SK-N-SH (cell line): ENCODE measurements around the gene SCAMP2. TPM values are rescaled to one million over a fixed set of nuclear protein-coding genes. Genes with fewer than 3 reads are reported as not detected.

Experiments used
- CTCF ChIA-PET: fragments of 300-600, 350-600 bp; formaldehyde crosslinking; extraction: SDS; loops from one replicate; lab custom pipeline; 2021; lab: Yijun Ruan, JAX
- POLR2A ChIA-PET: fragments of 350-600 bp; sonication (Branson Sonifier 250); formaldehyde crosslinking; extraction: SDS; loops from one replicate; lab custom pipeline; 2020; ENCODE audit warnings: antibody characterized with exemption, inconsistent platforms; lab: Yijun Ruan, JAX
- DNase-seq: peaks from one replicate; pipeline ENCODE4 v3.0.0; 2012
- H2AFZ ChIP-seq: fragments of 200-600 bp; sonication (generic); 2 replicates; pipeline ENCODE4 v1.8.1; 2016; ENCODE audit warnings: antibody characterized with exemption, mild to moderate bottlenecking, low read depth
- H3F3A ChIP-seq: fragments of 200-600 bp; sonication (generic); replicated peaks from 2 replicates; pipeline ENCODE3; 2016; ENCODE audit warnings: antibody characterized with exemption, mild to moderate bottlenecking; ENCODE audit not compliant: insufficient read depth
- H3K27ac ChIP-seq, 2 experiments: fragments of 200-500 bp in 1 of 2; fragments of 200-600 bp in 1 of 2; sonication (Bioruptor generic) in 1 of 2; sonication (generic), shearing (Covaris generic) in 1 of 2; 2 replicates each; pipeline versions ENCODE4 v1.5.1 to v1.6.1; 2014 to 2016; ENCODE audit warnings: low read depth in 2 of 2, inconsistent platforms in 1 of 2, low read length in 1 of 2, mild to moderate bottlenecking in 1 of 2, mixed read lengths in 1 of 2
- H3K27me3 ChIP-seq: fragments of 200-600 bp; sonication (generic), shearing (Covaris generic); 2 replicates; pipeline ENCODE4 v1.6.1; 2016; ENCODE audit warnings: mixed run types; ENCODE audit not compliant: insufficient read depth
- H3K36me3 ChIP-seq, 2 experiments: fragments of 200-500 bp in 1 of 2; fragments of 200-600 bp in 1 of 2; sonication (Bioruptor generic) in 1 of 2; sonication (generic) in 1 of 2; replicated peaks in 1 of 2; 2 replicates each; pipeline versions ENCODE3 to v1.5.1; 2014 to 2016; ENCODE audit warnings: low read length in 1 of 2, mild to moderate bottlenecking in 1 of 2; ENCODE audit not compliant: insufficient read depth in 2 of 2, control insufficient read depth in 1 of 2
- H3K4me1 ChIP-seq, 2 experiments: fragments of 200-500 bp in 1 of 2; fragments of 200-600 bp in 1 of 2; sonication (Bioruptor generic) in 1 of 2; sonication (generic), shearing (Covaris generic) in 1 of 2; 2 replicates each; pipeline versions ENCODE4 v1.5.1 to v1.6.1; 2014 to 2016; ENCODE audit warnings: low read depth in 1 of 2, low read length in 1 of 2, mixed run types in 1 of 2; ENCODE audit not compliant: insufficient read depth in 2 of 2, control insufficient read depth in 1 of 2
- H3K4me2 ChIP-seq: fragments of 200-600 bp; sonication (generic), shearing (Covaris generic); 2 replicates; pipeline ENCODE4 v1.6.1; 2017; ENCODE audit warnings: mixed run types
- H3K4me3 ChIP-seq, 2 experiments: fragments of 200-500 bp in 1 of 2; fragments of 200-600 bp in 1 of 2; sonication (Bioruptor generic) in 1 of 2; sonication (generic), shearing (Covaris generic) in 1 of 2; 2 replicates each; pipeline versions ENCODE4 v1.5.1 to v1.8.1; 2014 to 2016; ENCODE audit warnings: low read depth in 2 of 2, inconsistent platforms in 1 of 2, low read length in 1 of 2, mild to moderate bottlenecking in 1 of 2, mixed read lengths in 1 of 2, moderate library complexity in 1 of 2
- H3K79me2 ChIP-seq: fragments of 200-600 bp; sonication (generic); 2 replicates; pipeline ENCODE4 v1.8.1; 2017; ENCODE audit warnings: mild to moderate bottlenecking; ENCODE audit not compliant: insufficient read depth
- H3K9ac ChIP-seq: fragments of 200-600 bp; sonication (generic); 2 replicates; pipeline ENCODE4 v1.6.1; 2017; ENCODE audit warnings: mixed run types
- H3K9me2 ChIP-seq: fragments of 200-600 bp; sonication (generic); 2 replicates; pipeline ENCODE4 v1.6.1; 2017; ENCODE audit warnings: mixed run types
- H3K9me3 ChIP-seq: fragments of 200-600 bp; sonication (generic); 2 replicates; pipeline ENCODE4 v1.6.1; 2017; ENCODE audit warnings: mixed run types, mild to moderate bottlenecking, moderate library complexity
- H4K20me1 ChIP-seq: fragments of 200-600 bp; sonication (generic); 2 replicates; pipeline ENCODE4 v1.6.1; 2017; ENCODE audit warnings: mild to moderate bottlenecking, mixed run types; ENCODE audit not compliant: insufficient read depth
- CHD2 ChIP-seq: fragments of 150-350 bp; IDR thresholded peaks from 2 replicates; pipeline ENCODE4 v1.6.1; 2018; ENCODE audit warnings: low read length; ENCODE audit not compliant: partially characterized antibody
- ELF1 ChIP-seq: IDR thresholded peaks from 2 replicates; pipeline ENCODE4 v1.4.0; 2012
- FOSL2 ChIP-seq: IDR thresholded peaks from 2 replicates; pipeline ENCODE4 v1.4.0; 2012; ENCODE audit warnings: low read depth, mild to moderate bottlenecking, moderate library complexity, borderline replicate concordance
- FOXM1 ChIP-seq: IDR thresholded peaks from 2 replicates; pipeline ENCODE4 v1.4.0; 2012; ENCODE audit warnings: low read depth, mild to moderate bottlenecking
- GATA2 ChIP-seq: sonication (generic); formaldehyde crosslinking; IDR thresholded peaks from 2 replicates; pipeline ENCODE4 v1.5.0; 2020; ENCODE audit warnings: mild to moderate bottlenecking, missing genetic modification reagents
- JUND ChIP-seq: IDR thresholded peaks from 2 replicates; pipeline ENCODE4 v1.4.0; 2012
- MEF2A ChIP-seq: IDR thresholded peaks from 2 replicates; pipeline ENCODE4 v1.4.0; 2012; ENCODE audit warnings: low read depth, borderline replicate concordance
- MXI1 ChIP-seq: IDR thresholded peaks from 2 replicates; pipeline ENCODE4 v1.6.1; 2012; ENCODE audit warnings: mild to moderate bottlenecking, low read depth, low read length, improper control_type of control experiment
- NFIC ChIP-seq: IDR thresholded peaks from 2 replicates; pipeline ENCODE4 v1.4.0; 2012; ENCODE audit warnings: borderline replicate concordance
- PBX3 ChIP-seq: IDR thresholded peaks from 2 replicates; pipeline ENCODE4; 2012
- POLR2AphosphoS5 ChIP-seq: IDR thresholded peaks from 2 replicates; pipeline ENCODE4 v1.6.1; 2012; ENCODE audit warnings: low read depth, low read length
- RAD21 ChIP-seq: IDR thresholded peaks from 2 replicates; pipeline ENCODE4 v1.6.1; 2012; ENCODE audit warnings: mild to moderate bottlenecking, low read length
- RFX5 ChIP-seq: IDR thresholded peaks from 2 replicates; pipeline ENCODE4 v1.6.1; 2012; ENCODE audit warnings: mild to moderate bottlenecking, improper control_type of control experiment, low read length
- SMC3 ChIP-seq: IDR thresholded peaks from 2 replicates; pipeline ENCODE4 v1.6.1; 2012; ENCODE audit warnings: low read depth, low read length, improper control_type of control experiment
- TAF1 ChIP-seq: IDR thresholded peaks from 2 replicates; pipeline ENCODE4 v1.6.1; 2012; ENCODE audit warnings: low read depth, mild to moderate bottlenecking, low read length, moderate library complexity, borderline replicate concordance
- TEAD4 ChIP-seq: IDR thresholded peaks from 2 replicates; pipeline ENCODE4 v1.4.0; 2012; ENCODE audit warnings: mild to moderate bottlenecking, borderline replicate concordance; ENCODE audit not compliant: insufficient read depth
- USF1 ChIP-seq: IDR thresholded peaks from 2 replicates; pipeline ENCODE4 v1.4.0; 2012; ENCODE audit warnings: low read depth, borderline replicate concordance
- YY1 ChIP-seq: IDR thresholded peaks from 2 replicates; pipeline ENCODE4 v1.4.0; 2012; ENCODE audit warnings: low read depth, mild to moderate bottlenecking
- WGBS: methylation state at CpG from one replicate; pipeline ENCODE4 v1.1.6; 2017; ENCODE audit warnings: low lambda C conversion rate; 5-methylcytosine and 5-hydroxymethylcytosine counted together
- polyA plus RNA-seq, 3 experiments: library from polyadenylated mRNA; depleted of rRNA; stranded (reverse); fragments of >200 nt; gene quantifications; 2 replicates each; pipeline ENCODE4 v1.2.3, GENCODE V29; 2012

Gene SCAMP2
- polyA plus RNA-seq, 1 of the 3 experiments (the other 2 are of a cell fraction): 88.1 TPM

GRCh38 chr15:74824976-74825375 lies 48.2 kb downstream of the SCAMP2 start:
- POLR2A ChIA-PET: no interaction called here
- CTCF ChIA-PET: interaction anchor here (1.0 to 10.2 kb wide), 7 partner anchors 8 to 126 kb away, joined by 4 to 82 read pairs (median 7); partner anchors contain the start of gene CSK

GRCh38 chr15:74823324-74823723 lies 49.8 kb downstream of the SCAMP2 start:
- peaks cover 24% of the 10 kb centered on the region; the same call in 1 of the 2 replicates for H3K27me3 ChIP-seq
- ChIA-PET CTCF (interaction anchor here (0.5 to 3.8 kb wide), 9 partner anchors 13 to 191 kb away, joined by 3 to 12 read pairs (median 3); partner anchors contain the start of gene CSK), POLR2A (no interaction called here)
- H3K9me3 ChIP-seq: no peaks in the 10 kb centered on the region
- no peaks in the 10 kb centered on the region for H3K9me2 ChIP-seq
- DNase-seq: no peak
- no peaks in the 10 kb centered on the region for H4K20me1 ChIP-seq
- WGBS: 64% methylated on average over 6 of the region's 6 CpGs
- no peak overlapping the region for H2AFZ ChIP-seq
- no peak overlapping the region for H3K9ac ChIP-seq
- H3K79me2 ChIP-seq: no peaks in the 10 kb centered on the region
- H3F3A ChIP-seq: no peaks in the 10 kb centered on the region
- peaks cover 0 to 19% of the 10 kb centered on the region in 2 experiments; a peak in 1 of 4 replicates for H3K4me1 ChIP-seq
- TF ChIP-seq FOSL2: no peak
- TF ChIP-seq MXI1: no peak
- no peak for TF ChIP-seq YY1
- TF ChIP-seq POLR2AphosphoS5: no peak
- TF ChIP-seq TEAD4: no peak
- no peak for TF ChIP-seq JUND
- no peak for TF ChIP-seq SMC3
- TF ChIP-seq NFIC: no peak
- no peak for TF ChIP-seq RFX5
- no peak for TF ChIP-seq PBX3
- no peak for TF ChIP-seq TAF1
- TF ChIP-seq MEF2A: no peak
- no peak for TF ChIP-seq GATA2 (CRISPR knock-in tag)
- no peak for TF ChIP-seq ELF1
- no peak for TF ChIP-seq USF1
- no peak for TF ChIP-seq FOXM1
- no peak for TF ChIP-seq RAD21
- TF ChIP-seq CHD2: no peak
- no peak overlapping the region for H3K4me3 ChIP-seq
- no peaks in the 10 kb centered on the region for H3K36me3 ChIP-seq
- H3K4me2 ChIP-seq: no peak overlapping the region
- no peak overlapping the region for H3K27ac ChIP-seq

More at GRCh38 chr15:74824976-74825375, 48.2 kb downstream of the SCAMP2 start:
- Histone ChIP-seq H2AFZ (no peak overlapping the region), H3K9ac (no peak overlapping the region), H3K4me2 (no peak overlapping the region), H4K20me1 (no peaks in the 10 kb centered on the region), H3K27me3 (peaks cover 24% of the 10 kb centered on the region; the same call in 1 of the 2 replicates), H3F3A (no peaks in the 10 kb centered on the region), H3K9me2 (no peaks in the 10 kb centered on the region), H3K27ac (no peak overlapping the region), H3K79me2 (no peaks in the 10 kb centered on the region), H3K9me3 (no peaks in the 10 kb centered on the region), H3K36me3 (no peaks in the 10 kb centered on the region), H3K4me1 (peaks cover 0 to 19% of the 10 kb centered on the region in 2 experiments; a peak in 1 of 4 replicates), H3K4me3 (no peak overlapping the region)
- no peak for DNase-seq
- WGBS: 36% methylated on average over 7 of the region's 7 CpGs
- TF ChIP-seq FOXM1 (no peak), MXI1 (no peak), RFX5 (no peak), GATA2 (CRISPR knock-in tag) (no peak), ELF1 (no peak), RAD21 (no peak), FOSL2 (no peak)
